K562 (cell line): ENCODE data around the gene BCL6B. TPM values are rescaled to one million over a fixed set of nuclear protein-coding genes. Genes with fewer than 3 reads are reported as not detected.

Source experiments
- ATF6 ChIP-seq: sonication (generic); formaldehyde crosslinking; IDR thresholded peaks from 2 replicates; pipeline ENCODE4 v1.4.0; 2020; ENCODE audit warnings: mild to moderate bottlenecking, missing genetic modification reagents
- CTCF ChIP-seq, 3 experiments: IDR thresholded peaks in 2 of 3; conservative IDR thresholded peaks in 1 of 3; 2 replicates each; pipeline ENCODE4 v1.5.1; 2011 to 2012; ENCODE audit warnings: low read length in 3 of 3, mild to moderate bottlenecking in 3 of 3, control low read depth in 2 of 3, improper control_type of control experiment in 1 of 3, inconsistent platforms in 1 of 3, low read depth in 1 of 3, mixed read lengths in 1 of 3, moderate library complexity in 1 of 3; ENCODE audit not compliant: insufficient read depth in 2 of 3
- JUND ChIP-seq, 2 experiments: IDR thresholded peaks; 2 replicates in 1 of 2; 3 replicates in 1 of 2; pipeline ENCODE4 v1.6.1; 2011; ENCODE audit warnings: borderline replicate concordance in 2 of 2, low read depth in 2 of 2, low read length in 2 of 2, improper control_type of control experiment in 1 of 2, missing biosample characterization in 1 of 2, missing genetic modification characterization in 1 of 2, missing genetic modification reagents in 1 of 2
- SRSF3 ChIP-seq: fragments of 200-400 bp; formaldehyde crosslinking; IDR thresholded peaks from 2 replicates; pipeline ENCODE4 v1.6.1; 2016; ENCODE audit warnings: mild to moderate bottlenecking, low read length, moderate library complexity; ENCODE audit not compliant: insufficient read depth
- USF1 ChIP-seq: sonication (generic); formaldehyde crosslinking; IDR thresholded peaks from 2 replicates; pipeline ENCODE4 v1.9.0; 2022; ENCODE audit warnings: mild to moderate bottlenecking, missing genetic modification reagents
- polyA plus RNA-seq, 8 experiments: library from polyadenylated mRNA; depleted of rRNA in 4 of 8; stranded (reverse) in 5 of 8; unstranded in 3 of 8; fragments of >200 nt; fragmentation: Nextera tagmentation in 2 of 8; fragmentation: Illumina TruSeq in 1 of 8; extraction: Ambion mirVana in 2 of 8; extraction: Trizol in 1 of 8; gene quantifications; 2 replicates each; pipeline versions ENCODE4 v1.2.1 to v1.2.3, GENCODE V29; 2011 to 2014; ENCODE audit warnings: inconsistent platforms in 1 of 8, missing spikeins in 1 of 8
- total RNA-seq, 7 experiments: library from RNA; depleted of rRNA in 6 of 7; stranded (reverse); fragments of >200 nt in 6 of 7; fragmentation: Illumina TruSeq in 2 of 7; extraction: Trizol in 2 of 7; gene quantifications; 2 replicates each; pipeline versions ENCODE4 v1.2.1 to v1.2.3, GENCODE V29; 2011 to 2021; ENCODE audit warnings: low replicate concordance in 1 of 7
- TF ChIP-seq, protein P1 (sequence below): IDR thresholded peaks from 2 replicates; pipeline ENCODE4 v1.6.1; 2016; ENCODE audit warnings: missing genetic modification characterization, missing compliant biosample characterization
- TF ChIP-seq, protein P2 (sequence below): fragments of 450-650 bp; IDR thresholded peaks from 2 replicates; pipeline ENCODE4 v1.6.1; 2016; ENCODE audit warnings: antibody characterized with exemption

Gene BCL6B
- total and polyA plus RNA-seq, 9 of the 15 experiments (the other 6 are each of a cell fraction or from before 2014, with no cell fraction given), result 0.89 to 5.0 (median 3.6) TPM

- TF ChIP-seq CTCF (IDR thresholded peaks at IDR 0.05 in 2 of 3, conservative IDR thresholded peaks at IDR 0.05 in 1 of 3; ENCODE audit: insufficient read depth in 2 of 3, low read depth in 1 of 3, low read length in 3 of 3) (0 out of 6 replicates have a peak, but pooled peaks of 1 of the 3 experiments have one; percentile 2), JUND (IDR thresholded peaks at IDR 0.05; ENCODE audit: borderline replicate concordance, low read depth, low read length) (peak; percentile 51; the same call in 1 of the 2 replicates), JUND (tag; IDR thresholded peaks at IDR 0.05; ENCODE audit: borderline replicate concordance, low read depth, low read length) (peak; percentile 39; the same call in 1 of the 3 replicates), SRSF3 (no peak), USF1 (CRISPR knock-in tag) (peak; percentile 77), ATF6 (CRISPR knock-in tag) (peak; percentile 38; the same call in 1 of the 2 replicates)
- TF ChIP-seq, protein P1, sequence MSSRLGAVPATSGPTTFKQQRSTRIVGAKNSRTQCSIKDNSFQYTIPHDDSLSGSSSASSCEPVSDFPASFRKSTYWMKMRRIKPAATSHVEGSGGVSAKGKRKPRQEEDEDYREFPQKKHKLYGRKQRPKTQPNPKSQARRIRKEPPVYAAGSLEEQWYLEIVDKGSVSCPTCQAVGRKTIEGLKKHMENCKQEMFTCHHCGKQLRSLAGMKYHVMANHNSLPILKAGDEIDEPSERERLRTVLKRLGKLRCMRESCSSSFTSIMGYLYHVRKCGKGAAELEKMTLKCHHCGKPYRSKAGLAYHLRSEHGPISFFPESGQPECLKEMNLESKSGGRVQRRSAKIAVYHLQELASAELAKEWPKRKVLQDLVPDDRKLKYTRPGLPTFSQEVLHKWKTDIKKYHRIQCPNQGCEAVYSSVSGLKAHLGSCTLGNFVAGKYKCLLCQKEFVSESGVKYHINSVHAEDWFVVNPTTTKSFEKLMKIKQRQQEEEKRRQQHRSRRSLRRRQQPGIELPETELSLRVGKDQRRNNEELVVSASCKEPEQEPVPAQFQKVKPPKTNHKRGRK (tag), result no peak
- TF ChIP-seq, protein P2, sequence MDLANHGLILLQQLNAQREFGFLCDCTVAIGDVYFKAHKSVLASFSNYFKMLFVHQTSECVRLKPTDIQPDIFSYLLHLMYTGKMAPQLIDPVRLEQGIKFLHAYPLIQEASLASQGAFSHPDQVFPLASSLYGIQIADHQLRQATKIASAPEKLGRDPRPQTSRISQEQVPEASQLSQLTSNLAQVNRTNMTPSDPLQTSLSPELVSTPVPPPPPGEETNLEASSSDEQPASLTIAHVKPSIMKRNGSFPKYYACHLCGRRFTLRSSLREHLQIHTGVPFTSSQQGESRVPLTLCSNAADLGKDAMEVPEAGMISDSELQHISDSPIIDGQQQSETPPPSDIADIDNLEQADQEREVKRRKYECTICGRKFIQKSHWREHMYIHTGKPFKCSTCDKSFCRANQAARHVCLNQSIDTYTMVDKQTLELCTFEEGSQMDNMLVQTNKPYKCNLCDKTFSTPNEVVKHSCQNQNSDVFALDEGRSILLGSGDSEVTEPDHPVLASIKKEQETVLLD, result peak; percentile 72; the same call in 1 of the 2 replicates
Measured at GRCh38 chr17:7023576-7024401, 939 bp downstream of the BCL6B start (continued).
